Activated T-cell treated with anti-CD3 and anti-CD28 coated beads for 4 hours (primary cell): Measurements from ENCODE around the gene CKAP5.
A peak's percentile ranks its signal among the peaks of the same experiment; 100 is the strongest.
"Not testable (repeated sequence)": the region's sequence is repeated elsewhere in the genome, so short reads cannot be mapped to it uniquely, and the experiment has no call there.

Source experiments
- DNase-seq: peaks from one replicate; pipeline ENCODE4 v3.0.0-alpha.2; 2020

Gene CKAP5

DNA sequence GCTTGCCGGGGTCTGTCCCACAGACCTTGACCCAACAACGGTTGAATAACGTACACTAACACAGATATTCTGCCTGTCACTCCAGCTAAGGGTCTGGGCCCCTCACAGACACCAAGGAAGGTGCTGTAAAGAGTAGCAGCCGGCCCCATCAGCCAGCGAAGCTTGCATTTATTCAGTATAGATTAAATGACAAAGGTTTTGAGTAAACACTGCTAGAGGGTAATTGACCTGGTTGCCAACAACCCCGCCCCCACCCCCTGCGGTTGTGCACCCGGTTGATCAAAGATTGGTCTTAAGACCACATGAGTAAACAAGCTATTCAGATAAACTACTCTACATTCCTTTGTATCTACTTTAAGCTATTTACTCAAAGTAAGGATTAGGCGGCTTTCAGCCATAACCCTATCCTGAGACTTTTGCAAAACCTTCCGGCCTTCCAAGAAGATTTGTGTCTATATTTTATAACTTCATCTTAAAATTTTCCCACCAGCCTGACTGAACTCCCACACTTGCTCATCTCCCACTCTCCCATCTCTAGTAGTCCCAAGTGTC, 4.8 kb upstream of the CKAP5 start:
- DNase-seq, result no peak

DNA sequence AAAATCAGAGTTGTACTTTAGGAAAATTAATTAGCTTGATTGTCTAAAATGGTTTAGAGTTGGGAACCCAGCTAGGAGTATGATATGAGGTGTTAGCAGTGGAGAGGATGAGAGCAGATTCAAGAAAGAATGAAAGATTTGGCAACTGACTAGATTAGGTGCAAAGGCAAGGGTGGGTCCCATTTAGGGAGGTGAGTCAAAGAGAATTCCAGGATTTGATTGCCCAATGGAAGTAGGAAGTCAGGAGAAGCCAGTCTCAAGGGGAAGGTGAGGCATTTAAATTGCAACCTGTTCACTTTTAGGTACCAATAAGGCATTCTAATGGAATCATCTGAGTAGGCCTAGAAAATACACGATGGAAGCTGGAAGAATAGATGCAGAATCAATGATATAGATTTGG, 3.6 kb upstream of the CKAP5 start:
- DNase-seq, result no peak

DNA sequence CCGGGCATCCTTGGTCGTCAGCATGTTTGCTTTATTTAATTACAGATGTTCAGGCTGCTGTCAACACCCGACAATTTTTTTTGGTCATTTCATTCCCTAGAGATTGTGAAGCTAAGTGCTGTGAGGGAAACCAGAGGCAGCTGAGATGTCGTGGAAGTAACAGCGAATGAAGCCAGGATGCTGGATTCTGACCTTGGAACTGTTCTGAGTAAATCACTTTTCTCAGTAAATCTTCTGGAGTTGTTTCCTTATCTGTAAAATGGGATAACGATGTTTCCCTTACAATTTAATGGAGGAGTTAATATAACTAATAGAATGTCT, 390 bp upstream of the CKAP5 start:
- no peak for DNase-seq

DNA sequence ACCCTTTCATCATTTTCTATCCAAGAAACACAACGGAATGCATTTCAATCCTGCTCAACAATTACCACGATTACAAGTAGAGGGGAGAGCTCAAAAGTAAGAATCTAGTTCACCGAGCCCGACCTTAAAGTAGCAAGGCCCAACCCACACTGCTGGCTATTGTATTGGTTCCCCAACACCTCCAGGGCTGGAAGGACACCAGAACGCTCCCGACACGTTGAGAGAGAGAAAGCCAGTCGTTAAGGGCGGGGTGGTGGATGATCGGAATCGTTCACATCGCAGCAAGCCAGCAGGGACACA, 690 bp downstream of the CKAP5 start:
- no peak for DNase-seq

DNA sequence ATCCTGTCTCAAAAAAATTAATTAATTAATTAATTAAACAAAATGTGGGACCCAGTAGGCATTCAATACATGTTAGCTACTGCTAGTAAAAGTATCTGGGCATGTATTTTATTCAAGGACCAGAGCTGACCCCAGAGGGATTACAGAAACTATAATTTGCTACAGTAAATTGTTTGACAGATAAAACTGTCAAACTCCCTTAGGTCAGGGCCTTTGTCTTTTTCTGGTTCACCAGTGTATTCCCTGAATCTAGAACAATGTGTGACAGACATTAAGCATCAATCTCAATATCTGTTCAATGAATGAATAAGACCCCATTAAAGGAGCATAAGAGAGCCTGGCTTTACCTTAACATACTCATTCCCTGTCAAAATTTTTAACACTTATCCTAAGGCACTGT, 6.0 kb downstream of the CKAP5 start:
- DNase-seq, result no peak

DNA sequence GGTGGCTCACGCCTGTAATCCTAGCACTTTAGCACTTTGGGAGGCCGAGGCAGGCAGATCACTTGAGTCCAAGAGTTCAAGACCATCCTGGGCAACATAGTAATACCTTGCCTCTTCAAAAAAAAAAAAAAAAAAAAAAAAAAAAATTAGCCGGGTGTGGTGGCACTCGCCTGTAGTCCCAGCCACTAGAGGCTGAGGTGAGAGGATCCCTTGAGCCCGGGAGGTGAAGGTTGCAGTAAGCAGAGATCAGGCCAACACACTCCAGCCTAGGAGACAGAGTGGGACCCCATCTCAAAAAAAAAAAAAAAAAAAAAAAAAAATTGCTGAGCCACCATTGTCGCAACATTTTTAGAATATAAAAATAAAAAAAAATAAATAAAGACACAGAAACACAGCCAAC, 7.6 kb downstream of the CKAP5 start:
- no peak for DNase-seq

DNA sequence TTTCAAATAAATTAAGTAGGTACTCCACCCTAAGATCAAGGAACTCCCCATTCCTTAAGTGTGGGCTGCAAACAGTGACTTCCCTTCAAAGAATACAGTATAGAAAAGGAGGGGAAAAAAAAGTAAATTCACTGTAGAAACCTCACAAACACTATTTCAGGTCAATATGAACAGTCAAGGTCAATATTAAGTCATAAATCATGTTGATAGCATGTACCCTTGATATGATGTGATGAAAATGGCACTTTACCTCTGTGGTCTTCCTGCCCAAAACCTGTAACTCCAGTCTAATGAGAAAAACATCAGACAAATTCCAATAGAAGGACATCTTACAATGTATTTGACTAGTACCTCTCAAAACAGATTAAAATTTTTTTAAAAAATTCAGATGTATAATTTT, 8.2 kb downstream of the CKAP5 start:
- DNase-seq, result no peak

DNA sequence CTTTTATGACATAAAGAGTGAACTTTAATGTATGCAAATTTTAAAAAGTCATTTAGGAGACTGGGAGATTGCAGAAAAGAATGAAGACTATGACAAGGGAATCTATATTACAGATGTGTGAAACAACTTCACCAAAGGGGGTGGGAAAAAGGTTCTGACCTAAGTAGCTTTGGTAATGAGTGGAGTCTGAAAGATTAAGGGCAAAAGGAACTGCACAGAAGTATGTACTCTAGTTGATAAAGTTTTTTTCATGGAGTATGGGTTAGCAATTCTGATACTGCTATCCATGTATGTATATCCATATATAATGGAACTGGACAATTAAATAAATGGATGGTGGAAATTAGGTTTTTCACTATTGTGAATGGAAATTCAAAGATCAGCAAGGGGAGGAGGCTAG, 9.2 kb downstream of the CKAP5 start:
- no peak for DNase-seq

DNA sequence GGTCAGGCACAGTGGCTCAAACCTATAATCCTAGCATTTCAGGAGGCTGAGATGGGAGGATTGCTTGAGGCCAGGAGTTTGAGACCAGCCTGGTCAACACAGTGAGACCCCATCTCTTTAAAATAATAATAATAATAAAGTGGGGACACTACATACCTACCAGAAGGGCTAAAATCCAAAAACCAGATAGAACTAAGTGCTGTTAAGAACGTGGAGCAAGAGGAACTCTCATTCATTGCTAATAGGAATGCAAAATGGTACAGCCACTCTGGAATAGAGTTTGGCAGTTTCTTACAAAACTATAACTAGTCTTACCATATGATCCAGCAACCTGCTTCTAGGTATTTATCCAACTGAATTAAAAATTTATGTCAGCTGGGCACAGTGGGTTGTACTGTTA, 9.6 kb downstream of the CKAP5 start:
- DNase-seq, result no peak

DNA sequence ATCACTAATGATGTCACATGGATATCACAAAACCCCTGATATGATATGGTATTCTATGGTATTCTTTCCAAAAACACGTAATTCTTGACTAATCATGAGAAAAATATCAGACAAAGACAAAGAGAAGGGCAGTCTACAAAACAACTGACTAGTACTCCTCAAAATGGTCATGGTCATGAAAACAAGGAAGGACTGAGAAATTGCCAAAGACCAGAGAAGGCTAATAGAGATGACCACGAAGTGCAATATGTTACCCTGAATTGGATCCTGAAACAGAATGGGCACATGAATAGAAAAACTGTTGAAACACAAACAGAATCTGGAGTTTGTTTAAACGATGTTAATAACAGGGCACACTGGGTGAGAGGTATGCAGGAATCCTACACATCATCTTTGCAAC, 10.2 kb downstream of the CKAP5 start:
- DNase-seq, result no peak

DNA sequence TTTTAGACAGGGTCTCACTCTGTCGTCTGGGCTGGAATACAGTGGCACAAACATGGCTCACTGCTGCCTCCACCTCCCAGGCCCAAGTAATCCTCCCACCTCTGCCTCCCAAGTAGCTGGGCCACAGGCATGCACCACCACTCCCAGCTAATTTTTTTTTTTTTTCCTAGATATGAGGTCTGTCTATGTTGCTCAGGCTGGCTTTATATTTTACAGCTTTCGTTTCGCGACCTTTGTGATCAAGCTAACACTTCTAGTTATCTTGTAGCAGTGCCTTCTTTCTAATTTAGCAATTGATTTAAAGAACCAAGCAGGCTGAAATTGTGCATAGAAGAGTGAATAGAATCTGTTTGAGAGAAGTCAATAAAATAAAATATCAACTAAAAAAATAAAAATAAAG, 11.3 kb downstream of the CKAP5 start:
- no peak for DNase-seq

DNA sequence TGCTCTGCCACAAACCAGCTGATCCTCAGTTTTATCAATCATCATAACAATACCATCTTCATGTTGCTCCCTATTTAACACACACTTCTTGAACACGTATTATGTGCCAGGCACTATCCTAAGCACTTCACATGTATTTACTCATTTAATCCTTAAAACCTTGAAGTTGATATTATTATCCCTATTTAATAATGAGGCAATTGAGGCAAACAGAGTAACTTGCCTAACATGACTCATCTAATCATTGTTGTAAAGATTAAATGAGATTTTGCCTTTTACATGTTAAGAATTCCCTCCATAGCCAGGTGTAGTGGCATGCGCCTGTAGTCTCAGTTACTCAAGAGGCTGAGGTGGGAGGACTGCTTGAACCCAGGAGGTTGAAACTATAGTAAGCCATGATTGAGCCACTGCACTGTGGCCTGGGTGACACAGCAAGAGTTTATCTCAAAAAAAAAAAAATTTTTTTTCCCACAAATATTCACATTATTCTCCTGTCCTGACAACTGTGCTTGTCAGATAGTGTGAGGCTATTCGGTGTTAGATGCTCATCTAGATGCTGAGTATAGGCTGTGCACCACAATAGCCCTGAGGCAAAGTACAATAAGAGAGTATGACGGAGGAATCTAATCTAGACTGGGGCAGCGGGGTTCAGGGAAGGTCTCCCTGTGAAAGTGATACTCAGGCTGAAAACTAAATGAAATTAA, 13.4 kb downstream of the CKAP5 start:
- no peak for DNase-seq

DNA sequence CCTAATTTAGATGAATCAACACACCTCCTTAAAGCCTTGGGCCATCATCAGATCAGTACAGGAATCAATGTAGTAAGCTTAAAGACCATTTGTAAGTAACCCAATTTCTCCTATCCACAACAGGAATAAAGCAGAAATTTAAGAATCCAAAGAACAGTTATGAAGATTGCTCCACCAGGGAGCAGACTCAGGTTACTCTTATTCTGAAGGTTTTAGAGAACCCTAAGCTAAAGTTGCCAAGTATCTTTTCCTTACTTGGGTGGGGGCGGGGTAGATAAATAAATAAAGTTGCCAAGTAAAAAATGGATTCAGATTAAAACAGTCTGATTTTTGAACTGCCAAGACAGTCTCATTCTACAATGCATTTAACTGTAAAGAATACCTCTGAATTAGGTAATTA, 18.1 kb downstream of the CKAP5 start:
- DNase-seq, result no peak

DNA sequence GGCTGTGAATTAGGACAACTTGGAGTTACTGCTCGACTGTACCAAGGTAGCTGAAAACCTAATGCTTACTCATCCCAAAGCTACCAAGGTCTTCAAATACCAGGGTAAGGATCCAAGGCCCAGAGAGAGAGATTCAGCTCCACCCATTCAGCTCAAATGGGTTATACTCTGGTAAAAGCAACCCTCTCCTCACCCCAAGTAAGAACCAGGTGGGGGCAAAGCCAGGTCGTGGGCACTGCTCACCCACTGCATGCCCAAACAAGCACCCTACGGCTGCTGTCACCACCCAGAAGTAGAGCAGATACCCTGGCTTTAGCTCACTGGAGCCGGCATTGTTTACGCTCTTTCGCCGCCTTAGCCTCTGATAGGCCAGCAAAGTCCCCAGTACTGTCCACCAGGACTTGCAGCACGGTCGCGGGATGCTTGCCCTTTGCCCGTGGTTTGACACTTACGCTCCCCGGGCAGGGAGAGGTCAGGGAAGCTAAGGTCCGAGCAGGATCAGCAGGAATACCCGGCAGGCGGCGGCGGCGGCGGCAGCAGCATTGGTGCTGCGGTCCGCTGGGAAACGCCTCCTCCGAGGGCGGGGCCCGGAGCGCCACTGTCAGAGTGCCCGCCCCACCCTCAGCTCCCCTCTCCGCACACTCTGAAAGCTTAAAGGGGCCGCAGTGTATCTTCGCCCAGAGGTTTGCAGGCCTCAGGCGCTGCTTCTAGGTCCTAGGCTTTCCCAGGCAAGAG, 19.6 kb downstream of the CKAP5 start:
- peak; percentile 54 for DNase-seq

DNA sequence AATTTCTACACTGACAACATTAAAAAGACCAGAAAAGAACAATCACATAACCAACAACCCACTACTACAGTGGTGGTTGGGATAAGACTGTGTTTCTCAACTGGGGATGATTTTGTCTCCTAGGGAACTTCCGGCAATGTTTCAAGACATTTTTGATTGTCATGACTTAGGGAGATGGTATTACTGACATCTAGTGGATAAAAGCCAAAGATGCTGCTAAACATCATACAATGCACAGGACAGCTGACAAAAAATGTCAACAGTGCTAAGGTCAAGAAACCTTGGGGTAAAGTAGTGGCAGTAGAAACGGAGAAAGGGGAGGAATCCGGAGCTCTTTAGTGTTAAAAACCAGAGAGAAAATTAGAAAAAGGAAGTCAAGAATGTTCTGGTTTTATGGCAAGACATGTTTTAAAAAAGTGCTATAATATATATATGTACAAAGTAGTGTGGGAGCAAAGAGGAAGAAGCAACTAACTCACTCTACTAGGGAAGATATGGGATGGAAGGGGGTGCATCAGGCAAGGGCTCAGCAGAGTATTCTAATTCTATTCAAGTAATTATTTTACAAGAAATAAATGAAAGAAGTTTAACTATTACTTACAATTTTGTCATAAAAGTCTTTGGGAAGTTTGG, 37.2 kb downstream of the CKAP5 start:
- no peak for DNase-seq

DNA sequence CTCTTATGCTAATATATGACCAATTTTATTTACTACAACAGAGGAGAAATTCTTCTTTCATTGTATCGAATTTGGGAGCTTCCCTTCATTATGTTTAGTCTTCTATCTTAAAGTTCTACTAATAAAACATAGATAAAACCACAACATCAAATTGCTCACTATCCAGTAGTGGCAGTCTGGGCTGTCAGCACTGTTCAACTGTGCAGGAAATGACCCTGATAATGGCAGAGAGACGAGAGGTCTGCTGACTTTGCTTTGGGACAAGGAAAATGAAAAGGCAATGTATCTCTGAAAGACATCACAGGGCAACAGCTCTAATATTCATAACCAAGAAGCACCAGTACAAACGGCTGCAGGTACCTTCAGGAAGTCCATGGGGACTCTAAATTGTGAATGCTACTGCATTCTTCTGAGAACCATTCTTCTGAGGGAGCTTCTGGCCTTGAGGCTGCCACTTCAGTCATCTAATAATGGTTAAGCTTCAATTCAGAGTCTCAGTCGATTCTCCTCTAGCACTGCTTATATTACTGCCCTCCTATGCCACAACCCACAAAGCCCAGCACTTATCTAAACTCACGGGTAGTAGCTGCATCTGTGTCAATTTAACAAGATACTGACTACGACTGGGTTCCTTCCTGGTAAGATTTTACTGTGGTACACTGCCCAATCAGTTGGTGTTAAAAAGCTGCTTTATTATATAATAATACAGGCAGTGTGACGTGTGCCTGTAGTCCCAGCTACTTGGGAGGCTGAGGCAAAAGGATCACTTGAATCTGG, 44.2 kb downstream of the CKAP5 start:
- no peak for DNase-seq

DNA sequence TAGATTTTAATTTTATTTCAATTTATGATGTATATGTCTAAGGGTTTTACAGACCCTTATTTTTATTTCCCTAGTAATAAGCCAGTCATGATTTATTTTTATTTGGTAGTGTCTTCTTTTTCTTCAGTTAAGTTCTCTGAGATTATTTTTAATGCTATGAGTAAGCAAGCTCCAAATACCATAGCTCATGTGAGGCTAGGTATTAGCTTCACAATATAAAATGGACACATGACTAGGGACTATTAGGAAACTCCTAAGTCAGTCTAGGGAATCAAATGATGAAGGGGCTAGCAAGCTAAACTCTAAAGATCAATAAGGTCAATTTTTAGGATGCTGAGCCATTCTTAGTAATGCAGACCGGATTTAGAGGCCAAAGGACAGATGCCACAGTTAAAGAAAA, 45.9 kb downstream of the CKAP5 start:
- DNase-seq, result no peak

DNA sequence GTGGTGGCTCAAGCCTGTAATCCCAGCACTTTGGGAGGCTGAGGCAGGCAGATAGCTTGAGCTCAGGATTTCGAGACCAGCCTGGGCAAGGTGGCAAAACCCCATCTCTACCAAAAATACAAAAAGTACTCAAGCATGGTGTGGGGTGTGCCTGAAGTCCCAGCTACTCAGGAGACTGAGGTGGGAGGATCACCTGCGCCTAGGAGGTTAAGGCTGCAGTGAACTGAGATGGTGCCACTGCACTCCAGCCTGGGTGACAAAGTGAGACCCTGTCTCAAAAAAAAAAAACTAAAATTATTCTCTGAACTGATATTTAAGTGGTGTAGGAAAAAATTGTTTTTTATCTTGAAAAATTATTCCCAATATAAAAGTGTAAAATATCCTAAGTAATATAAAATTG, 46.4 kb downstream of the CKAP5 start:
- not testable (repeated sequence) for DNase-seq

DNA sequence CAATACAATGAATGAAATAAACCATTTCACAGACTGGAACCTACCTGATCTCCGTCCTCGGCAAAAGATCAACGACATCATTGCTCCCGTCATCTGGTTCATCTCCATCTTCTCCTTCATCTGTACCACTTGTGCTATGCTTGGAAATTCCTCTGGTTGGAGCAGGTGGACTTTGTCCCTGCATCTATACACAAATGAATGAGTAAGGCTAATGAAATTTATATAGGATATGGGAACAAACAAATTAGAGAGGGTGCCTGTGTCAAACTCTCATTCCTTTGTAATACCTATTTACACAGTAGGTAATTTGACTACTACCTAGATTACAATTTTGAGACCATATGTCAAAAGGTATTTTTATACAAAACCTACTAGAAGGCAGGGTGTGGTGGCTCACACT, 67.7 kb downstream of the CKAP5 start:
- no peak for DNase-seq

DNA sequence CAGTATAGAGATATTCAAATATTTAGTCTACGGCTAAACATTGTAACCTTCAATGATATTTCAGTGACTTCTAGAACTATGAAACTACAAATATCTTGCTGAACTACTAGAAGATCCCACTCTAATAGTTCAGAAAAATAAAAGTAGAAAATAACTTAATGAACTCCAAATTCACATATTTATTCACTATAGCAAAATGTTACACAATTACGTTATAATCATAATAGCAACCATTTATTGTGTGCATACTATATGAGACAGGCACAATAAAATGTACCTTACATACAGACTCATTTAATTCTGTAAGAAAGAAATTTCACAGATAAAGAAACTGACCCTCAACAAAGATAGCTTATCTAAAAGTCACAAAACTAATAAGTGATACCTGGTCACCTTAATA, 69.2 kb downstream of the CKAP5 start:
- DNase-seq, result no peak

DNA sequence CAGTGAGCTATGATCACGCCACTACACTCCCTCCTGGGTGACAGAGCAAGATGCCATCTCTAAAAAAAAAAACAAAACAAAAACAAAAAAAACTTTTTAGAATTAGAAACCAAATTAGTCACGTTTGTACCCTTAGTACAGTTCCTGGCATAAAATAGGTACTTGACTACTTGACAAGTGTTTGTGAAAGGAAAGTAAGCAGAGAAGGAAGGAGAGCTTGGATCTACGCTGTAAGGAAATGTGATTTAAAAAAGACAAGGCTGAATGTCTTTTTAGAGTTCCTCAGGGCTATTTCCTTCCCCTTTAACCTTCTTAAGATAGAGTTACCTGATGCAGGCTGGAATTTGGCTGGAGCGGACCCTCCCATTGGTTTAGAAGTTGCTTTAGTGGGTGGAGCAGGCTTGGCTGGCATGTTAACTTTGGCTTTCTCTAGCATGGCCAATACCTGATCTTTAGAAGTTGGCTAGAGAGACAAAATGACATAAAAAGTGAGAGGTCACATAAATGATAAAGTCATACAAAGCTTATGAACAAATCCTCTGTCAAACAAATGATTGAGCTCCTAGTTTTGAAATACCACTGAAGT, 76.4 kb downstream of the CKAP5 start:
- no peak for DNase-seq

DNA sequence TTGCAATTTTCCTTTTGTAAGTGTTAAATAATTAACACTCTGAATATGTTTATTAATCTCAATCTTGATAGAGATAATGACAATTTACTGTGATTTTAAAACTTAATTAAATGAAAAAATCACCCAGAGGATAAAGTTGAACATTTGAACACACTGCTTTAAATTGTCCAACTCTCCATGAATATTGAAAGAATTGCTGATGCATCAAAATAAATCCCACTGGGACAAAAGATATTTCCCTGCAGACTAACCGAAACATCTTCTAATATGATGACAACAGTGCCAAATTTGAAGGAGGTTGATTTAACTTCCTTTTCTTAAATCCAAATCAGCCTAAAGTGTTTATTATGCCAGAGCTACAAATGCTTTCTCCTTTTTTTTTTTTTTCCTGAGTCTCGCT, 79.4 kb downstream of the CKAP5 start:
- DNase-seq, result no peak

DNA sequence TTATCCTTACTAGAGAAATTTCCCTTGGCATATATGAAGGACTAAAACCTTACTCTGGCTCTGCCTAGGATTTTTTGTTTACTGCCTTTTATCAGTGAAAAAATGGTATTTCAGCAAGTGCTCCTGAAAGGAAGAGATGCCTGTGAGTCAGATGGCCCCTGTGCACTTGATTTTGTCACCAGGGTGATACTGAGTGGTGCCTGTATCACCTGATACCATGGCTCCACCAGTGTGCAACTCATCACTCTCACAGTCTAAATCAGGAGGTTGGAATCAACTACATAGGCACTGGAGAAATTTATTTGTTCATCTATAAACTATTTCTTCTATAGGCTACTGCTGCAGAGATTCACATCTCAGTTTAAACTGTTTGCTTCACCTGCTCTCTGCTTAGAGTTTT, 83.8 kb downstream of the CKAP5 start:
- DNase-seq, result no peak
